AG04450 (cell line): Measurements from ENCODE around the gene KRT25. TPM values are rescaled to one million over a fixed set of nuclear protein-coding genes. Genes with fewer than 3 reads are reported as not detected.

Experiments used
- CTCF ChIA-PET: fragments of 300-600, 350-600 bp; formaldehyde crosslinking; extraction: SDS; loops from one replicate; lab custom pipeline; 2022; ENCODE audit warnings: antibody characterized with exemption, inconsistent platforms; lab: Charles Lee
- POLR2A ChIA-PET: fragments of 350-600 bp; formaldehyde crosslinking; extraction: SDS; loops from one replicate; lab custom pipeline; 2021; ENCODE audit warnings: antibody characterized with exemption, inconsistent platforms; lab: Yijun Ruan, JAX
- DNase-seq: peaks from one replicate; pipeline ENCODE4 v3.0.0-alpha.2; 2011; ENCODE audit warnings: low read depth, low spot score
- H3K27ac ChIP-seq: one replicate; pipeline ENCODE4 v1.5.1; 2012; ENCODE audit warnings: low read depth, low read length, control low read depth
- H3K27me3 ChIP-seq: one replicate; pipeline ENCODE4 v1.6.0; 2012; ENCODE audit warnings: low read length; ENCODE audit not compliant: control insufficient read depth, insufficient read depth
- H3K4me3 ChIP-seq: 2 replicates; pipeline ENCODE4 v1.5.1; 2011; ENCODE audit warnings: mild to moderate bottlenecking, low read depth, low read length, control low read depth
- H3K9me3 ChIP-seq: 2 replicates; pipeline ENCODE4 v1.5.1; 2012; ENCODE audit warnings: low read length; ENCODE audit not compliant: control insufficient read depth, insufficient read depth
- CTCF ChIP-seq: IDR thresholded peaks from 2 replicates; pipeline ENCODE4 v1.5.1; 2011; ENCODE audit warnings: low read depth, low read length, control low read depth, inconsistent platforms
- polyA plus RNA-seq: library from polyadenylated mRNA; depleted of rRNA; stranded (reverse); fragments of >200 nt; gene quantifications from 2 replicates; pipeline ENCODE4 v1.2.3, GENCODE V29; 2011

KRT25 gene
- polyA plus RNA-seq, 1 experiment, result not detected

- H3K4me3 ChIP-seq, result no peak overlapping the region
- ChIA-PET POLR2A (no interaction called here), CTCF (interaction anchor here (0.5 to 5.8 kb wide), 21 partner anchors 10 to 877 kb away, joined by 3 to 51 read pairs (median 3); no protein-coding TSS in a partner anchor)
- H3K27me3 ChIP-seq, result peaks cover 20% of the 10 kb centered on the region
- DNase-seq, result no peak
- TF ChIP-seq CTCF, result no peak
- H3K9me3 ChIP-seq, result no peaks in the 10 kb centered on the region
- H3K27ac ChIP-seq, result no peak overlapping the region
Measured at GRCh38 chr17:40791111-40791510, 36.0 kb upstream of the KRT25 start.

- Histone ChIP-seq H3K4me3 (no peak within 1 kb of the TSS), H3K27ac (no peak within 1 kb of the TSS), H3K27me3 (peaks cover 22% of the 10 kb centered on the region), H3K9me3 (peaks cover 5% of the 10 kb centered on the region; the same call in 1 of the 2 replicates)
- no peak for DNase-seq
- ChIA-PET POLR2A (no interaction called here), CTCF (interaction anchor here (1.0 kb wide), 1 partner anchor 222 kb away, joined by 3 read pairs; no protein-coding TSS in a partner anchor)
- no peak for TF ChIP-seq CTCF
Measured at GRCh38 chr17:40782450-40782849, 27.3 kb upstream of the KRT25 start, which contains the start of gene KRT27. Gene KRT27, minus strand, starts transcription at chr17:40782550. Its CDS starts 57 bp downstream, at chr17:40782493.

DNA sequence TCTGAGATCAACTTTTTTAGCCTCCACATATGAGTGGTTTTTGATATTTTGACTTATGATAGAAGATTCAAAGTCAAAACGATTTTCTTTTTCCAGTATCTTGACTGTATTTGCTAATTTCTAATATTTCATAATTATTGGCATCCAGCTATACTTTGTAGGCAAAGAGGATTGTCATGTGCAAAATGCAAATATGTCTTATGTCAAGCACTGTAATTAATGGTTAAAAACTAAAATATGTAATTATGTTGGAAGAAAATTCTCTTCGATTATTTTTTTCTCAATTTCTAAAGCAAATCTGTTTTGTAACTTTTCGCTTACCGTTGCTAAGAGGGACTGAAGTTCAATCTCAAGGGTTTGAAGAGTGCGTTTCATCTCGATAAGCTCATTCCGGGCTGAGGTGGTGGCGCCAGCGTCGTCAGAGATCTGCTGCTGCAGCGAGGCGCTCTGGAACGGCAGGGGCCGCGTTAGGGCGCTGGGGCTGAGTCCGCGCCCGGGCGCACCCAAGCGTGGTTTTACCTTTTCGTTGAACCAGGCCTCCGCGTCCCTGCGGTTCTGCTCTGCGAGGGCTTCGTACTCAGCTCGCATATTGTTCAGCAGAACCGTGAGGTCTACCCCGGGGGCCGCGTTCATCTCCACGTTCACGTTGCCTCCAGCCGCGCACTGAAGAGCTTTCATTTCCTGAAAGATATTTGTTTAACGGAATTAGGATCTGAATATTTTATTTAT, 24.2 kb upstream of the KRT25 start:
- ChIA-PET CTCF (interaction anchor here (1.0 to 1.1 kb wide), 2 partner anchors 886 to 888 kb away, joined by 3 read pairs; no protein-coding TSS in a partner anchor), POLR2A (no interaction called here)
- Histone ChIP-seq H3K27ac (no peak overlapping the region), H3K4me3 (no peak overlapping the region), H3K9me3 (peaks cover 5% of the 10 kb centered on the region; the same call in 1 of the 2 replicates), H3K27me3 (peaks cover 34% of the 10 kb centered on the region)
- no peak for DNase-seq
- no peak for TF ChIP-seq CTCF

DNA sequence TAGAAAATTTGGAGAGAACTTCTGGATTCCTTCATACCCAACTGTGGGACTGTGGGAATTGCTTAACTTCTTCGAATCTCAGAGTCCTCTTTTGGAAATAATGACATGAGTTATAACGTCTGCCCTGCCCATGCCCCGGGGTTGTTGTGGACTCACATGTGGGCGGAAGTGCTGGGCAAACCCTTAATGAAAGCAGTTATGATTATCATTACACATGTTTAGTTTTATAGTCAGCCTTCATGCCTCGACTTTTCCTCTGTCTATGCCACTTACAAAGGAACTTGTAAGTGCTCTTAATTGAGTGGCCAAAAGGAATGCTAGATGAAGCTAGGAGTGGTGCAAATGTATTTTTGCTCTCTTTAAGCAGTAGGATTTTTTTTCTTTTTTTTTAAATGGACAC, 23.3 kb upstream of the KRT25 start:
- ChIA-PET POLR2A (no interaction called here), CTCF (no interaction called here)
- peaks cover 5% of the 10 kb centered on the region; the same call in 1 of the 2 replicates for H3K9me3 ChIP-seq
- no peak for TF ChIP-seq CTCF
- no peak overlapping the region for H3K4me3 ChIP-seq
- no peak for DNase-seq
- peaks cover 34% of the 10 kb centered on the region for H3K27me3 ChIP-seq
- no peak overlapping the region for H3K27ac ChIP-seq

- Histone ChIP-seq H3K27ac (no peak overlapping the region), H3K4me3 (no peak overlapping the region), H3K9me3 (peaks cover 5% of the 10 kb centered on the region; the same call in 1 of the 2 replicates), H3K27me3 (peaks cover 34% of the 10 kb centered on the region)
- ChIA-PET CTCF (no interaction called here), POLR2A (no interaction called here)
- no peak for TF ChIP-seq CTCF
- DNase-seq, result no peak
Measured at GRCh38 chr17:40777971-40778370, 22.8 kb upstream of the KRT25 start.
